NT2/D1 (cell line): ENCODE results near the gene ZNF488.

ENCODE experiments used
- SUZ12 ChIP-seq: IDR thresholded peaks from 2 replicates; pipeline ENCODE4 v1.6.1; 2011; ENCODE audit not compliant: insufficient read length, insufficient read depth; ENCODE audit errors: extremely low read depth
- YY1 ChIP-seq: IDR thresholded peaks from 2 replicates; pipeline ENCODE4 v1.6.1; 2011; ENCODE audit not compliant: insufficient read length, insufficient read depth

DNA sequence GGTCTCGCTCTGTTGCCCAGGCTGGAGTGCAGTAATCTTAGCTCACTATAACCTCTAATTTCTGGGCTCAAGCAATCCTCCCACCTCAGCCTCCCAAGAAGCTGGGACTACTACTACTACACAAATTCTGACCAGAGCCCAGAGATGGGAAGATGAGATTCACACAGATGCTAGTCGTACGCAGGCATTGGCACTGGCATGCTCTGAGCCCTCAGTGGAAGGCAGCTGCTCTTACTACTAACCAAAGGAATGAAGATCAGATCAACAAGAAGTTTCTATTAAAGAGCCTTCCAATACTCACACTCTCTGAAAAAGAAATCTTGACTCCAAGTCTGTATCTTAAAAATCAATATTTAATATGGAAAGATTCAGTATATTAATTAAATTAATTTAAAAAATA, 51.1 kb downstream of the ZNF488 start:
- TF ChIP-seq SUZ12 (no peak), YY1 (no peak)
